BE2C (cell line): ENCODE data around the gene OPN4.

Source experiments
- DNase-seq: peaks from one replicate; pipeline ENCODE4 v3.0.0-alpha.2; 2020
- H3K27me3 ChIP-seq: fragments of 250-450 bp; sonication (Bioruptor Pico); 2 replicates; pipeline ENCODE4 v1.5.1; 2020; ENCODE audit warnings: mild to moderate bottlenecking
- H3K36me3 ChIP-seq: fragments of 250-450 bp; sonication (Bioruptor Pico); 2 replicates; pipeline ENCODE4 v1.5.1; 2020; ENCODE audit warnings: mild to moderate bottlenecking
- H3K4me1 ChIP-seq: fragments of 250-450 bp; sonication (Bioruptor Pico); 2 replicates; pipeline ENCODE4 v1.5.1; 2020
- H3K4me3 ChIP-seq: 2 replicates; pipeline ENCODE4 v1.5.1; 2011; ENCODE audit warnings: low read depth, low read length
- H3K9me3 ChIP-seq: fragments of 250-450 bp; sonication (Bioruptor Pico); 2 replicates; pipeline ENCODE4 v1.5.1; 2020
- CTCF ChIP-seq: IDR thresholded peaks from 2 replicates; pipeline ENCODE4 v1.5.1; 2012; ENCODE audit warnings: mild to moderate bottlenecking, low read depth, low read length

Gene OPN4

DNA sequence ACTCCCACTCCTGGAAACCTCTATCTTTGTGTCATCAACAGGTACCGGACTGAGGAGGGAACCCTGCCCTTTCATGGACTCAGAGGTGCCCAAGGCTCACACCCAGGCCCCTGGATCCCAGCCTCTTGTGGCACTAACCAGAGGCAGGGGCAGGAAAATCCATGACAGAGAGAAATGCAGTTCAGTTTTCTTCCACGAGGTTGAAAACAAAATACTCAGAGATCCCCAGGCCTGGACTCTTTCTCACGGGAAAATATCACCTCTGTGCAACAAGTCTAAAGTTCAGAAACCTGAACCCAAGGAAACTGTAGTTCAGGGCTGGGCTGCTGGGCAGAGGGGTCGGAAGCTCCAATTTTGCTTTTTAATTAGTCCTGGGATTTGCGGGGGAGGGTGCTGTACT lies 21.4 kb upstream of the OPN4 start:
- no peaks in the 10 kb centered on the region for H3K9me3 ChIP-seq
- TF ChIP-seq CTCF: no peak
- no peaks in the 10 kb centered on the region for H3K27me3 ChIP-seq
- no peak overlapping the region for H3K4me3 ChIP-seq
- H3K4me1 ChIP-seq: no peaks in the 10 kb centered on the region
- H3K36me3 ChIP-seq: no peaks in the 10 kb centered on the region
- DNase-seq: no peak

- Histone ChIP-seq H3K36me3 (no peaks in the 10 kb centered on the region), H3K4me1 (no peaks in the 10 kb centered on the region), H3K9me3 (no peaks in the 10 kb centered on the region), H3K4me3 (no peak overlapping the region), H3K27me3 (no peaks in the 10 kb centered on the region)
- TF ChIP-seq CTCF: no peak
- DNase-seq: no peak
These were observed 18.9 kb upstream of the OPN4 start for GRCh38 chr10:86635402-86635801.

GRCh38 chr10:86636311-86636710 lies 18.0 kb upstream of the OPN4 start:
- Histone ChIP-seq H3K9me3 (no peaks in the 10 kb centered on the region), H3K4me1 (no peaks in the 10 kb centered on the region), H3K4me3 (no peak overlapping the region), H3K36me3 (no peaks in the 10 kb centered on the region), H3K27me3 (no peaks in the 10 kb centered on the region)
- no peak for DNase-seq
- TF ChIP-seq CTCF: no peak

DNA sequence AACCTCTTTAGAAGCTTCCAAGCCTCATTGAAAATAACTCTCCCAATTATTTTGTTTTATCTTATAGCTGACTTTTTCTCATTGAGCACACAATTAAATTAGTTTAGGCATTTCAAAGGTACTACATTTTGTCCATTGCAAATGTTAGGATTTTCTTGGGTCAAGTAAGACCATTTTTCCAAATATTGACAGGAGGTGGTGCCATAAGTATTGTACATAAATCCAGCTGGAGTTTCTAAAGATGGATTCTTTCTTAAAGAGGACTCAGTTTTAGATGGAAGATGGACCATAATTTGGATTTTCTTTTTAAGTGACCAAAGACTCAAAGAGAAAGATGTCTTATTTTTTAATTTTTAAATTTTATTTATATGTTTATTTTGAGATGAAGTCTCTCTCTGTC lies 12.3 kb upstream of the OPN4 start:
- Histone ChIP-seq H3K27me3 (no peaks in the 10 kb centered on the region), H3K4me1 (peaks cover 8% of the 10 kb centered on the region), H3K9me3 (no peaks in the 10 kb centered on the region), H3K36me3 (no peaks in the 10 kb centered on the region), H3K4me3 (no peak overlapping the region)
- DNase-seq: no peak
- no peak for TF ChIP-seq CTCF

DNA sequence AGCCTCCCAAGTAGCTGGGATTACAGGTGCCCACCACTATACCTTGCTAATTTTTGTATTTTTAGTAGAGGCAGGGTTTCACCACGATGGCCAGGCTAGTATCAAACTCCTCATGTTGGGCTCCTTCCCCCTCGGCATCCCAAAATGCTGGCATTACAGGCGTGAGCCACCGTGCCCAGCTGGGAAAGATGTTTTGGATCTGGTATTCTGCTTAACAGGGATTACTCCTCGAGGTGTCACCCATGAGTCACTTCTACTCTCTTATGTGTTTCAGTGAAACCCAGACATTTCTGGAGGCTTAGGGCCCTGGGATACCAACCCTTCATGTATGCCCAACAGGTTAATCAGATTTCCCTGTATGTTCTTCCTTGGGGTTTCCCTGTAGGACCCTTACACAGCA lies 11.8 kb upstream of the OPN4 start:
- no peak for TF ChIP-seq CTCF
- H3K27me3 ChIP-seq: no peaks in the 10 kb centered on the region
- no peak overlapping the region for H3K4me3 ChIP-seq
- DNase-seq: no peak
- H3K9me3 ChIP-seq: no peaks in the 10 kb centered on the region
- peaks cover 9% of the 10 kb centered on the region for H3K4me1 ChIP-seq
- no peaks in the 10 kb centered on the region for H3K36me3 ChIP-seq

DNA sequence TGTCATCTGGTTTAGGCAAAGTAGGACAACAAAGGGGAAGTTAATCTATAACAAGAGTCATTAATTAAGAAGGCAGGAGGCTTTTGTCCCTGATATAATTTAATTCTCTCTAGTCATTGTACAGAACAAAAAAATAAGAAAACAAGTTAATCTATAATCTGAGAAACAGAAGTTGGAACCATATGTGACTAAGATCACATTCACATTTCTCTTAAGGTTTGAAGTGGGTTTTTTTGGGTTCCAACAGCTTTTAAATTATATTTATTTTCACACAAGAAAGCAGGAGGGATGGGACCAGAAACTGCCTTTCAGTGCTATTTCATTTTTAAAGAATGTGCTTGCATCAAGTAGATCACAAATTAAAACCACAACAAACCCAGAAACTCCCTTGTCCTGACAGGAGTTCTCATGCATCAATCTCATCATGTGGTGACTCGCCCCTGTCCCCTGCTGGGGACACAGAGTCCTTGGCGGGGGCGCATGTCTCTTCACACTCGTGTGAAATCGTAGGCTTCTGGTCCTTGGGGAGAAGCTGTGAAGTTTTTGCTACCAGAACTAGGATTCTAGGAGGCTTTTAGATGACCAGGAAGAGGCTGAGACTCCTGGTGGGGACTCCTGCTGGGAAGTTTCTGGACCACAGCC lies 10.1 kb upstream of the OPN4 start:
- no peaks in the 10 kb centered on the region for H3K36me3 ChIP-seq
- H3K9me3 ChIP-seq: no peaks in the 10 kb centered on the region
- H3K27me3 ChIP-seq: no peaks in the 10 kb centered on the region
- peaks cover 18% of the 10 kb centered on the region for H3K4me1 ChIP-seq
- DNase-seq: no peak
- peak; percentile 55 for TF ChIP-seq CTCF
- H3K4me3 ChIP-seq: no peak overlapping the region
